HPDE6-E6E7 (cell line): Measurements from ENCODE around the gene OR10G6.
A peak's percentile ranks its signal among the peaks of the same experiment; 100 is the strongest.
"Not testable (repeated sequence)": the region's sequence is repeated elsewhere in the genome, so short reads cannot be mapped to it uniquely, and the experiment has no call there.

ENCODE experiments used
- DNase-seq: peaks from one replicate; pipeline ENCODE4 v3.0.0; 2011; ENCODE audit warnings: missing footprints; ENCODE audit errors: extremely low spot score

The OR10G6 gene, protein sequence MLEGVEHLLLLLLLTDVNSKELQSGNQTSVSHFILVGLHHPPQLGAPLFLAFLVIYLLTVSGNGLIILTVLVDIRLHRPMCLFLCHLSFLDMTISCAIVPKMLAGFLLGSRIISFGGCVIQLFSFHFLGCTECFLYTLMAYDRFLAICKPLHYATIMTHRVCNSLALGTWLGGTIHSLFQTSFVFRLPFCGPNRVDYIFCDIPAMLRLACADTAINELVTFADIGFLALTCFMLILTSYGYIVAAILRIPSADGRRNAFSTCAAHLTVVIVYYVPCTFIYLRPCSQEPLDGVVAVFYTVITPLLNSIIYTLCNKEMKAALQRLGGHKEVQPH

DNA sequence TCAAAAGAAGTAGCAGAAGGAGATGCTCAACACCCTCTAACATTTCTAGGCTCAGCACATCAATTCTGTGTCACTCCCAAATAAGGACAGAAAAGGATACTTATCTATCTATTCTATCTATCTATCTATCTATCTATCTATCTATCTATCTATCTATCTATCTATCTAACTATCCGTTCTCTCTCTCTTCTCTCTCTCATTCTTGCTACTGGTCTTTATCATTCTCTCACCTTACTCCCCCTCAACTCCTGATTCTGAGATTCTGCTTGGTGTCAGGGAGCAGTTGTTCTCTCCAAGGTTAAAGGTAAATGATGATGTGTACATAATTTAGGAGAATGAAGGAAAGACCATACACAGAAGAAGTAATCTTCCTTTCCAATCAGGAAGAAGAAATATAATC lies at the start of gene OR10G6:
Gene OR10G6 (minus strand): TSS at position 43 of the 400 bp plus-strand sequence. CDS start 0 bp downstream, at position 43.
- DNase-seq, result no peak

DNA sequence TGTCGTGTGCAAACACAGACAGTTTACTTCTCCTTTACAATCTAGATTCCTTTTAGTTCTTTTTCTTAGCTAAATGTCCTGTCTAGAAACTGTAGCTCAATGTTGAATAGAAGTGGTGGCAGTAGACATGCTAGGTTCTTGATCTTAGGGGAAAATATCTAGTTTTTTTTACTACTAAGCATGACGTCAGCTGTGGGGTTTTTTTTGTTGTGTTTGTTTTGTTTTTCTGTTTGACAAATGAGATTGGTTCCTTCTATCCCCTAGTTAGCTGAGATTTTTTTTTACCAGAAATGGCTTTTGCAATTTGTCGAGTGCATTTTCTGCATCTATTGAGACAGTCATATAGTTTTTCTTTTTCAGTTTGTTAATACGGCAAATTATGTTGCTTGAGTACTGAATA lies 48.5 kb upstream of the OR10G6 start:
- no peak for DNase-seq

DNA sequence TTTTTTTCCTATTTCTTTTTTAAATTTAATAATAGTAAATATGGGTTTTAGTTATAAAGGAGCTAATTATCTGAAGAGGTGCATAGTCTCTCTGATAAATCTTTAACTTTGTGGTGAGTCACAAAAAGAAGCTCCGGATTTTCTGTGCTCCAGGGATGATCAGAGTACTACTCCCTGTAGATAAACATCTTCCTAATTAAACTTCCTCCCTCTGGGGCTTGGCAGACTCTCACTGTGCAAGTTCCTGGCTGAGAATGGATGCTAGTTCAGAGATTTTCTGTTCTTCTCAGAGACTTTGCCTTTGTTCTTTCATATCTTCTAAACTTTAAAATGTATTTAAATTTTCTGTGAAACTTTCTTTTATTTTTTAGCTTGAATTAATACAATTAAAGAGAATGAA lies 46.3 kb upstream of the OR10G6 start, which contains the start of gene OR10G7:
Gene OR10G7 (minus strand): TSS at position 72 of the 400 bp plus-strand sequence. CDS start 2,324 bp downstream, outside the sequence.
- DNase-seq, result no peak

DNA sequence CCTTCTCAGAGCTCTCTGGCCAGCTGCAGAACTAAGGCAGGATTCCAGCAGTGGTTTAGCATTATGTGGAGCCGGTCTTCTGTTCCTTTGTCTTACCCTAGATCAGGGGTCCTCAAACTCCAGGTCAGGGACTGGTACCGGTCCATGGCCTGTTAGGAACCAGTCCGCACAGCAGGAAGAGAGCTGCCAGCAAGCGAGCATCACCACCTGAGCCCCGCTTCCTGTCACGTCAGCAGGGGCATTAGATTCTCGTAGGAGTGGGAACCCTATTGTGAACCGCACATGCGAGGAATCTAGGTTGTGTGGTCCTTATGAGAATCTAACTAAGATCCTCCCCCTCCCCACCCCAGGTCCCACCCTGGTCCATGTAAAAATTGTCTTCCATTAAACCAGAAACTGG lies 44.6 kb upstream of the OR10G6 start:
- DNase-seq, result no peak

DNA sequence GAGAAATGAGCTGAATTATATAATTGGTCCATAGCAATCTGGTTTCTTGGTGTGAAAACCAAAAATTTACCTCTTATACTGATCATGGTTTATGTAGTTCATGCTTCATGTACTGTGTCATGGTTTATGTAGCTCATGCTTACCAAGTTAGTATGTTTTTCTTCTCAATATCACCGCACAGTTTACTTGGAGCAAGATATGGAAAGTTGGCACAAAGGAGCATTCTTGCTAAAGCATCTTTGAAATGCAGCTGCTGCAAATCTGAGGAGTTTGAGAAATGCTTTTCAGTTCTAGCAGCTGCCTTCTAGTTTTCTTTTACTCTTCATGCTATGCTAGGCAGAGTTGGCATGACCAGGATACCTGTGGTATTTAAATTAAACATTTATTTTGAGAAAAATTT lies 41.7 kb upstream of the OR10G6 start:
- no peak for DNase-seq

DNA sequence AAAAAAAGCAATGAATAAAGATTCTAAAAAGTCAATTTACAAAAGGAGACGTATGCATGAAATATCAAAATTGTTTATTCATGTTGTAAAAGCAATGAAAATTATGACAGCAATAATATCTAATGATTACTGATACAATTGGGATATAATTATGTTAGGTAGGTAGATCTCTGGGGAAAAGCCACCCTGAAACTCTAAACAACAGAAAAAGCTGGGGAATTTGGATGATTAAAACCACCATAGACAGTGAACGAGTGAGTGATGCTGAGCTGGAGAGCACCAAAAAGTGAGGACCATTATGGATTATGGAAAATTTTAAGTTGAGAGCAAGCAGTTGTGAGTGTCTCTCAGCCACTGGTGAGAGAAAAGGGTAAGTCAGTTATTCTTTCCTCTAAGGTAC lies 31.5 kb upstream of the OR10G6 start, which contains the start of gene OR10G8:
Gene OR10G8 (plus strand): TSS at position 301 of the 400 bp plus-strand sequence. CDS start 2,825 bp downstream, outside the sequence.
- DNase-seq, result no peak

DNA sequence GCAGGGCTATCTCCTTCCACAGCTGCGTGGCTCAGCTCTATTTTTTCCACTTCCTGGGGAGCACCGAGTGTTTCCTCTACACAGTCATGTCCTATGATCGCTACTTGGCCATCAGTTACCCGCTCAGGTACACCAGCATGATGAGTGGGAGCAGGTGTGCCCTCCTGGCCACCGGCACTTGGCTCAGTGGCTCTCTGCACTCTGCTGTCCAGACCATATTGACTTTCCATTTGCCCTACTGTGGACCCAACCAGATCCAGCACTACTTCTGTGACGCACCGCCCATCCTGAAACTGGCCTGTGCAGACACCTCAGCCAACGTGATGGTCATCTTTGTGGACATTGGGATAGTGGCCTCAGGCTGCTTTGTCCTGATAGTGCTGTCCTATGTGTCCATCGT lies 20.9 kb upstream of the OR10G6 start:
- DNase-seq, result not testable (repeated sequence)

DNA sequence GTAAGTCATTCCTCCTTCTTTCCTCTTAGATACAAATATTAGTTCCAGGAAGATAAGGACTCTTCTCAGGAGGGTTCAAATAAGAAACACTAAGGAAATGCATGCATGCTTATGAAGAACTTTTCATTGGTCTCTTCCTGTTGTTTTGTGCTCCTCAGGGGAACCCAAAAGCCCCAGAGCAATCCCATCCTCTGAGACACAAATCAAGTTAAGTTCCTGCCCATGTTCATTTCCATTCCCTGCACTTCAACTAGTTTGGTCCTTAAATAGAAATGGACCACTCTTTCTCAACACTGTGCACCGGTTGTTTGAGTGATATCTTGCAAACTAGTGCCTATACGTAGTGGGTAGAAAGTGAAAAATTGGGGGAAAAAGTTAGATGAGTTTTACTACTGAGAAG lies 17.7 kb upstream of the OR10G6 start, which contains the start of gene OR10G4:
Gene OR10G4 (plus strand): TSS at position 301 of the 400 bp plus-strand sequence. CDS start 2,578 bp downstream, outside the sequence.
- DNase-seq, result no peak

DNA sequence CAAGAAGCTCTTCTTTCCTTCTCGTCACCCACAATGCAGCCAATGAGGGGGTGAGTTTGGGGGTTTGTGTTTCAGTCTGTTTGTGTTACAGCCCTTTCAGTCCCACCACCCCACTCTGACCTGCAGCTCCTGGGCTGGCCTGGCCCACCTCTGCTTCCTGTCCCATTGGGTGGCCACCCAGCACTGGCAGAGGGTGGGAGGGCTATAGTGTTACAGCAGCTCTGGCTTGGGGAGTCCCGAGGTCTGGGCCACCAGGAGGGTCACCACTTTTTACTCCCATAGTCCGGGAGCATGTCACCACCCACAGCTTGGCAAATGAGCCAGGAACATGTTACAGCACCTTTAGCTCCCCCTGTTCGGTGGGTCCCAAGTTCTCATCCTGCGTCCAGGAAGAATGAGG lies 15.7 kb downstream of the OR10G6 start:
- DNase-seq, result no peak

DNA sequence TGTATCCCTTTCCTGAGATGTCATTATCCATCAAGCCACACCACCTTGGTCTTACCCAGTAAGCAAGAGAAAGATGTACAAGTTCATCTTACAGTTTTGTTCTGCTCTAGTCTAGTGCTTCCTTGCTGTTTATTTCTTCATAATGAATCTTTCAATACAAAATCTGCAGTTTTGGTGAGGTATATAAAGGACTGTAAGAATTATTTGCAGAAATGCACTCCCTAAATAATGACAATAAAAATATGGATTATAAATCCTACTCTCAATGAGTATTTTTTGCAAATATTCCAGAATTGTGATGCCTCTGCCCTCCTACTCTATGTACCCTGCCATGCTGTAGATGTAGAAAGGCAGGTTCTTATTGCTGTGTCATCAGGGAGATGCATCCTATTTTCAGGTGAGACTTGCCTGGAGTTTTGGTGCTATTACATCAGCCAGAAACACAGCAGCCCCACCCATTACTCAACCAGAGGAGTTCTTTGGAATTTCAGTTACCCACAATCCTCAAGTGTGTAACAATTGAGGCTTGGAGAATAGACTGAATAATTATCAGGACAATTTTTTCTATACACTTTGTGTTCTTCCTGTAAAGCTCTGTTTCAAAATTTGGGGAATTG lies 17.1 kb downstream of the OR10G6 start, which contains the start of gene OR10S1:
Gene OR10S1 (minus strand): TSS at position 51 of the 617 bp plus-strand sequence. CDS start 117 bp downstream, outside the sequence.
- DNase-seq, result peak; percentile 35

DNA sequence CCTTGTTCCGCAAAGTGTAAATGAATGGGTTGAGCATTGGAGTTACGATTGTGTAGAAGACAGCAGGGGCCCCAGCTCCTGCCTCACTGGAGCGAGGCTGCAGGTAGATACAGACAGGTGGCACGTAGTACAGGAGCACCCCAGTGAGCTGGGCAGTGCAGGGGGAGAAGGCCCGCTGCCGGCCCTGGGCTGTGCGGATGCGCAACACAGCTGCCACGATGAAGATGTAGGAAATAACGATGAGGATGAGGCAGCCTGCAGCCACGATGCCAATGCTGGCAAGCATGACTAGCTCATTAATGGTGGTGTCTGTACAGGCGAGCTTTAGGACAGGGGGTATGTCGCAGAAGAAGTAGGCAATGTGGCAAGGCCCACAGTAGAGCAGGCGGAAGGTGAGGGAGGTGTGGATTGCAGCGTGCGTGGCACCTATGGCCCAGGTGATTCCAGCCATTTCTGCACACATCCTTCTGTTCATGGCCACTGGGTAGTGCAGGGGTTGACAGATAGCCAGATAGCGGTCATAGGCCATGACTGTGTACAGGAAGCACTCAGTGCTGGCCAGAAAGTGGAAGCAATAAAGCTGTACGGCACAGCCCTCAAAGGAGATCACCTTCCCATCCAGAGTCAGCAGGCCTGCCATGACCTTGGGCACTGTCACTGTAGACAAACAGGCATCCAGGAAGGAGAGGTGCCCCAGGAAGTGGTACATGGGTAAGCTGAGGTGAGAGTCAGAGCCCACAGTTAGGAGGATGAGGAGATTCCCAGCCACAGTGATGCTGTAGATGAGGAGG lies 18.0 kb downstream of the OR10G6 start:
- no peak for DNase-seq

DNA sequence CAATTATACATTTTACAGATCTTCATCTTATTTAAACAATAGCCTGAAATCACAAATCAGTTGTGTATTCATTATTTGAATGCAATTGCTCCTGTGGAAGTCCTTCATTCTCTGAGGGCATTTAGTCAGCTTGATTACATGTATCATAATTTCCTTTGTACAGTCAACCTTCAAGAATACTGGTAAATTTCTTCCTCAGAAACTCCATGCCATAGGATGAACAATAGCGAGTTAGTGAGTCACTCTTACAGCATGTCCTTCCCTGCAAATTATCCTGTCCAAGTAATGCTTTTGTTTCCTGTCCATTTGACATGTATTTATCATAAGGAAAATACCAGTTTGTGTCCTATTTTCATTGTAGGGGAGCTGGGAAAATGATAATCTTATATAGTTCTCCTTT lies 21.1 kb downstream of the OR10G6 start:
- DNase-seq, result peak; percentile 66

DNA sequence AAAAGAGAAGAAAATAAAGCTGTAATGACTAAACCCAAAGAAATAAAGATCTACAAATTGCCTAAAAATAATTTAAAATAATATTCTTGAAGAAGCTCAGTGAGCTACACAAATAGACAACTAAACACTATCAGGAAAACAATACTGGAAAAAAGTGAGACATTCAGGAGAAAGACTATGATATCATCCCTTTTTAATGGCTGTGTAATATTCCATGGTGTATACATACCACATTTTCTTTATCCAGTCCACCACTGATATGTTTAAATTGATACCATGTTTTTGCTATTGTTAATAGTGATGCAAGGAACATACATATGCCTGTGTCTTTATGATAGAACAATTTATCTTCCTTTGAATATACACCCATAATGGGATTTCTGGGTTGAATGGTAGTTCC lies 38.2 kb downstream of the OR10G6 start:
- DNase-seq, result no peak

DNA sequence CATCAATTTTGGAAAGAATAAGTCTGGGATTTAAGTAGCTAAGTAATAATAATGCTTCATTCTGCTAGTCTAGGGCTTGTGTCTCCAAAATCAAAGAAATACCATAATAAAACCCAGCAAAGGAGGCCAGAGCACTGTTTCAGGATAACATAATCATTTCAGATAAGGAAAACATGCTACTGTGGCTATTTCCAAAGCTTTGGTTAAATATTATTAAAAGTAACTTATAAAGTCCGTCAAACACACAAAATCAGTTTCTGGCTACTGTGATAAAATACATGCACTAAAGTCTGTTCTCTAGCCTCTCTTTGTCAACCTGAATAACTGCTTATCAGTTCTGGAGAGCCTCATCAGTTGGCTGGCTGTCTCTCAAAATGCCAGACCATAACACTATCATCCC lies 49.8 kb downstream of the OR10G6 start:
- DNase-seq, result no peak
